HG03066 (cell line): Measurements from ENCODE around the gene KRT73.

Experiments
- ATAC-seq: cut with Tn5 transposase; IDR thresholded peaks from one replicate; pipeline ENCODE4 v1.9.1; 2021; ENCODE audit warnings: low read depth; ENCODE audit not compliant: unreplicated experiment

Gene KRT73

DNA sequence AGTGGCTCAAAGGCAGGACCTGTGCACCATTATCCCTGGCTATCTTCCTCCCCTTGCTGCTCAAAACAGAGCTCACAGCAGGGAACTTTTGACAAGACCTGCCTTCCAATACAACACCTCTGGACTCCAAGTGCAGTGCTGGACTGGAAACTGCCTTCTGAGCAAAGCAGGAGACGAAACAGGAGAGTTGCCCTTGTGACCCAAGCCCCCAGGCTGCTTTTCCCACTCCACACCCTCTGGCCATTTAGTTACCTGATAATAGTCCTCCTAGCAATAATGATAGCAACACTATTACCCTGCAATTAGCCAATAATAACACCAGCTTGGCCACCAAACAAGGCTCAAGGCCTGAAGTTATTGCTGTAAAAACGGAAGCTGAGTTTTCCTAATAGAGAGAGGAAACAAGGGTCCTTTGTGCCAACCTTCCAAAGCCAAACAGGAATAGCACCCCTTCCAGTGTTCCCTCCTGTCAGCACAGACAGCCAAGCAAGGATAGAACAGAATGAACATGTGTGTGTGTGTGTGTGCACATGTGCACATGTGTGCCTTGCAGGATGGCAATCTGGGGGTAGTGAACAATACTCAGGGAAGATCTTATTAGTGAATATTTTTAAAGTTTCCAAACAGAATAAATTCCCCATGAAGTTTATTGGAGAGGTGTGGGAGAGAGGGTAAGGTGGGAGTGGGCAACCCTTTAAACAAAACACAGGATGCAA is 9.2 kb upstream of the KRT73 start:
- ATAC-seq = no peak

DNA sequence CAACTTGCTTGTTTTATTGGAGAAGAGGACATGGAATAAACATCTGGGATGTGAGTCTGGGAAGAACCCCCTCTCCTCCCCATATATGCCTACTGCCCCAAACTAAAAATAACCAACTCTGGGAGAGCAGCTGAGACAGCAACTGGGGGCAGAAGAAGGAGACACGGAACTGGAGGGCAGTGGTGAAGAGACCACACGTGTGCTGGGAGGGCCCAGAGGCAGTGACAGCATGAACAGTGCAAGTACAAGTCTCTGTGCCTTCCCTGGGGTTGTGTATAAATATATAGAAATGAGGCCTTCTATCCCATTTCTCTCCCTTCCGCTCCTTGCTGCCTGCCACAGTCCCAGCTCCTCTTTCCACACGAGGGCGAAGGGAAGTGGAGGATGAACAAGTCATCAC is 4.0 kb upstream of the KRT73 start:
- no peak for ATAC-seq

DNA sequence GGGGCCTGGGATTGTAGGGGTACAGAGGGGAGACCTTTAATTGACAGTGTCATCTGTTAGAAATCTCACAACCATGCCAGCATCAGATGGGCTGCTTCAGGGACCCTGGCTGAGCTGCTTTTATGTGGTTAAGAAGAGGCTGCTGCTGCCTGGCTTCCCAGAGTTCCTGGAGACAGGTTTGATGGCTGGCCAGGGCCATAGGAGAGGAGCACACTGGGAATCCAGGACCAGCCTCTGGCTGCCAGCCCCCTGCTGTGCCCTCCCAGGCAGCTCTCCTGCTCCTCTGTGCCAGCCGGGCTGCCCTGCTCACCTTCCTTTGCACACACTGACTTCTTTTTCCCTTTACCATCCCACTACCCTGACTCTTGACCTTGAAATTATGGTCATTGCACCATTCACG is 507 bp upstream of the KRT73 start:
- no peak for ATAC-seq

DNA sequence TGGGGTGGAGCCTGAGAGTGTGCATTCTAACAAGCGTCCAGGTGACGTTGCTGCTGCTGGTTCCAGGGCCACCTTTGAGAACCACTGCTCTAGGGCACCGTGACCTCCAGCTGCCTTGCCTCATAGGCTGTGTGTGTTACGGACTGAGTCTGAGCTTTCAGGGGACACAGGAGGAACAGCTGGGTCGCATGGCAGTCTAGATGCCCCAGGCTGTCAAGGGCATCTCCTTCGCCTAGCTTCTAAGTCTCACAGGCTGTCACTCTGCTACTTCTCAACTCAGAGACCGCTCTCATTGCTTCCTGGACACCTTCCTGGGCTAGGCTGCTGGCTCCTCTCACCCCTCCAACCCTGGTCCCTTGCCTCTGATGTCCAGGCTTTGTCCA is 965 bp downstream of the KRT73 start:
- ATAC-seq = no peak

DNA sequence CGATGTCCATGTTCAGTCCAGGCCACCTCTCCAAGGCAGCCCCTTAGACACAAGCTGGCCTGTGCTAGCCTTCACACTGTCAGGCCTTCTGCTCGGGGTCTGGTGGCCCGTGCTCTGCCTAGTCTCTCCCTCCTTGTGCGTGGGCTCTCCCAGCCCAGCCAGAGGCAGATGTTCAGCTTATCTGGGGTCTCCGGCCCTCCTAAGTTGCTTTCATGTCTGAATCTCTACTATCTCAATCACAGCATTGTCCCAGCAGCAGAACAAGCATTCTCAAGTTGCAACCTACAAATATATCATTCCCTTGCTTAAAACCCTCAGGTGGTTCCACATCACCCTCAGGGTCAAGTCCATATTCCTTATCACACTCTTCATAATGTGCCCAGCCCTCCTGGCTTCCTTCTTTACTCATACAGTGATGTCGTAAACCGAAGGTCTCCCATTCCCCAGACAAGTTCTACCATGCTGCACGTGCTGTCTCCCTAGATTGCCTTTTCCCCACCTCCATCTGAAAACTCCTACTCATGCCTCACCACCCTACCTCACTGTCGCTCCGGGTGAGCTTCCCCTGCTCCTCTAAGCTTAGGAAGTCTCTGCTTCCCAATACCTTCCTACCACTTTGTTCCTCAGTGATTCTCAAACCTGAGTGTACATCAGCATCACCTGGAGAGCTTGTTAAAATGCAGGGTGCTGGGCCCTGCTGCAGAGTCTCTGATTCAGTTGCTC is 1.5 kb downstream of the KRT73 start:
- ATAC-seq = no peak

DNA sequence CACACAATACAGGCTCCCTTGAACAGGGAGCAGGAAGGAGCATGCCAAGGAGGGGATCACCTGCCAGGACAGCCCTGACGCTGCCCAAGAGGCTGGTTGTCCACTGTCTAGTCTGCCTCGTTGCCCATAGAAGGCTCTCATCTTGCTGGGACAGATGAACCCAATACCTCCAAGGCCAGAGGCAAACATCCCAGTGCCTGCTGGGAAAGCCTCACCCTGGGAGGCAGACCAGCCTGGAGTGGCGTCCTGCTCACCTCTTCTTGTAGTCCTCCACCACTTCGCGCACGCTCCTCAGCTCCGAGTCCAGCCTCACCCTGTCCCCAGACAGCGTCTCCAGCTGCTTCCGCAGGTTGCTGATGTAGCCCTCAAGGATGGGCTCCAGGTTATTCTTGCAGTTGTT is 2.4 kb downstream of the KRT73 start:
- ATAC-seq = no peak

DNA sequence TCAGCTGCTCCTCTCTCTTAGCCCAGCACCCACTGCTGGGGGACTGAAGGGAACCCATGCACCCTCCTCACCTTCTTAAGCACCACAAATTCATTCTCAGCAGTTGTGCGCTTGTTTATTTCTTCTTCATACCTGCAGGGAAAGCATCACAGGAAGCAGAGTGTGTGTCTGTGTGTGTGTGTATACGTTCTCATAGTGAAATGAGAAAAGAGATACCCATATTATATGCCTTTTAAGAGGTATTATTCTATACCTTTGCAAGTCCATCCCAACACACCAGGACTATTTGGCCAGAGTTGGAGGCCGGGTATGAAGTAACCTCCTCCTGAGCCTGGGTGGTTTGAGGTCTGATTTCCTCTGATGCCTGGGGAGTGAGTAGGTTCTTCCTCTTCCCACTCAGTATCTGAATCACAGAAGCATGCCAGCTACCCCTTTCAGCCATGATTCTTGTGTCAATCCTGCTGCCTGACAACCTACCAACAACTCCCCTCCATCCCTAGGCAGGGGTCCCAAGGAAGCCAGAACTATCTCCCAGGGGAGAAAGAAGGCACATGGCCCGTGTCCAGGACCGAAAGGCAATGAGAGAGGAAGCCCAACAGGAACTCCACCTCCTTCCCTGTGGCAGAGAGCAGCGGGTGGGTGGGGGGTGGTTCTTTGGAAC is 3.0 kb downstream of the KRT73 start:
- no peak for ATAC-seq

DNA sequence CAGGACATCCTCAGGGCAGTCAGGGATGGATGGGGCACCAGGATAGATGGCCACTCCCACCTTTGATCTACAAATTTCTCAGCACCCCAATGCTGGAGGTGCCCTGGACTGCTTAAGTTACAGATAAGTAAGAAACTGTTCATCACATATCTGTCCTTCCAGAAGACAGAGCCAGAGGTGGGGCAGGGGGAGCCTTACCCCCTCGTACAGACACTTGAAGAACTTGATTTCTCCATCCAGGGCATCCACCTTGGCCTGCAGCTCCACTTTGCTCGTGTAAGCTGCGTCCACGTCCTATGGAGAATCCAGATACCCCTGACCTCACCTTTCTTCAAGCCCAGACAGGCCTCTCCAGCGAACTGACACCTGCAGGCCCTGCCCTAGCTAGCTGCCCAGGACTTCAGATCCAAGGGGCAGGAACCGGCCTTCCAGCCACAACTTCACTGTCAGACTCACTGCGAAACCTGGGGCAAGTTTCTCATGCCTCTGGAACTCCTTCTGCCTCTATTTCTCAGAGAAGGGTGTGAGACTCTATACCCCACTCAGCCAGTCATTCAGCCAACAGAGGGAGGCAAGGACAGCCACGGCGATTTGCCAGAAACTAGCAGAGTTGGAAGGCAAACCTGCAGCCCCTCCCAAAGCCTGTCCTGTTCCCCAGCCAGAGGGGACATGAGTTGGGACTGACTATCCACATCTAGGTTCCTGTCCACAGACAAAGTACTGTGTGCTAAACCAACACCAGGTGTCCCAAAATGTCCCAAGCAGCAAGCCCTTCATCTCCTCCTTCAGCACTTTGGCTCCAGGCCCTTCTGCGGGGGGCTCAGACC is 3.8 kb downstream of the KRT73 start:
- no peak for ATAC-seq

DNA sequence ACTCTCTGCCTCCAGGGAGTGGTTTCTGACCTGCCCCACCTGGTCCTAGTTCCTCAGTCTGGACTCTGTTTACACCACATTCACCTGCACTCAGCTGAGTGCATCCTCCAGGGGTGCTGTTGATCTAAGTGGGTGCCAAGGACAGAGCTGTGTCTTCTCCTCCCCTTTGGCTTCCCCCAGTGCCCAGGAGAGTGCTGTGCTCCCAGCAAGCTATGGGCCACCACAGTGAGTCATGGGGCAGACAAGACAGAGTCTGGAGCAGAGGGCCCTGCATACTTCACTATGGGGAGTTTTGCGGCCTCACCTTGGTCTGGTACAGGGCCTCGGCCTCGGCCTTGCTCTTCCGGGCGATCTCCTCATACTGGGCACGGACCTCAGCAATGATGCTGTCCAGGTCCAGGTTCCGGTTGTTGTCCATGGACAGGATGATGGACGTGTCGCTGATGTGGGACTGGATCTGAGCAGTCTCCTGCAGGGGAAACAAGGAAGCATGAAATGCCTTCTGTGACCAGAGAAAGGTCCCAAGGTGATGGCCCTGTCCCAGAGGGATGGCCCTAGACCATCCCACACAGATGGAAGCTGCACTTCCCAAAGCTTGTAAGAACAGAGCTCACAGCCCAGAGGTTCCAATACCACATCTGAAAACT is 4.9 kb downstream of the KRT73 start:
- ATAC-seq = no peak

DNA sequence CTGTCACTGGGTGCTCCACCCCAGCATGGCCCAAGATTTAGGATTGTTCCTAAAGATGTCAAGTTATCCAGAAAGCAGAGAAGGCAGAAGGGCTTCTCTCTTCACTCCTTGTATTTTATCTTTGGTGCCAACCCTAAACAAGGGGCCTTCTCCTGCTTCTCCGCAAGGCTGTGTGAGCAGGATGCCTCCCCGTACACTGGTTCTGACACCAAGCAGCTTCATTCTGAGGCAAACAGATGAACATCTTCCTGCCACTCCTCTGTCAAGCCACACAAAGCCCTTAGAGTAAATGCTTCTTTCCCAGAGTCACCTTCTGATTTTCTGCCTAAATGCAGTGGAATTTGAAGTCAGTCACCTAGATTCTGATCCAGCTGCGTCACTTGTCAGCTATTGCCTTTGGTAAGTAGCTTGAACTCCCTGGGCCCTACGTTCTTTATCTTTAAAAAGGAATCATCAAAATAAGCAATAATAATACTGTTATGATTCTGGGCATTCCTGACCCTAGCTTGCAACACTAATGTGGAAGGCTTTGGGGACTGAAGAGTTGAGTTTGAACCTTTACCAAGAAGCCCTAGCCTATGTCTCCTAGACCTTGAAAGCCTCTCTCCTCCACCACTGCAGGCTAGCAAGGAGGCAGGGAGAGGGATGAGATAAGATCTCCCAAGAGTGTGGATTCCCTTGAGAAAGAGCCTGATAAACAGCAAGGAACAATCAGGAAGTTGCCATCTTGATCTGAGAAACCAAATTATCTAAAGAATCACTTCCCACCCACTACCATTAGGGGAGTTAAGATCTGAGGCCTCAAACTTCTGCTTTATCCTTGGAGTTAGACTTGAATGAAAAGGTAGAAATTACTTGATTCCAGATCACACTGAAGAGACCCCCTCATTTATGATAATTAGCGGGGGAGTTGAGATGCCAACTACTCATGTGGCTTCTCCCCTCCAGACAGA is 5.7 kb downstream of the KRT73 start:
- no peak for ATAC-seq

DNA sequence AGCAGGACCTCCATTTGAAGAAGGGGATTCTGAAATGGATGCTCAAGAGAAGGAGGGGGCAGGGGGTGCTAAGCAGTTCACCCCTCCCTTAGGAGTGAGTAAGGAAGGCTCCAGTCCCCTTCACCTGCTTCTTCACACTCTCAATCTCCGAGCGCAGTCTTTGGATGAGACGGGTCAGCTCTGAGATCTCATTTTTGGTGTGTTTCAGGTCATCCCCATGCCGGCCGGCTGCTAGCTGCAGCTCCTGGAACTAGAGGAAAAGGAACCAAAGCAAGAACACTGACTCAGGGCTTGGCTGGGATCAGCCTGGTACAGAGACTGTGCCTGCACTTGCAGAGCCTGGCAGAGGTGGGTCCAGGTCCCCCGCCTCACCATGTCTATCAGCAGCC is 7.3 kb downstream of the KRT73 start:
- no peak for ATAC-seq

DNA sequence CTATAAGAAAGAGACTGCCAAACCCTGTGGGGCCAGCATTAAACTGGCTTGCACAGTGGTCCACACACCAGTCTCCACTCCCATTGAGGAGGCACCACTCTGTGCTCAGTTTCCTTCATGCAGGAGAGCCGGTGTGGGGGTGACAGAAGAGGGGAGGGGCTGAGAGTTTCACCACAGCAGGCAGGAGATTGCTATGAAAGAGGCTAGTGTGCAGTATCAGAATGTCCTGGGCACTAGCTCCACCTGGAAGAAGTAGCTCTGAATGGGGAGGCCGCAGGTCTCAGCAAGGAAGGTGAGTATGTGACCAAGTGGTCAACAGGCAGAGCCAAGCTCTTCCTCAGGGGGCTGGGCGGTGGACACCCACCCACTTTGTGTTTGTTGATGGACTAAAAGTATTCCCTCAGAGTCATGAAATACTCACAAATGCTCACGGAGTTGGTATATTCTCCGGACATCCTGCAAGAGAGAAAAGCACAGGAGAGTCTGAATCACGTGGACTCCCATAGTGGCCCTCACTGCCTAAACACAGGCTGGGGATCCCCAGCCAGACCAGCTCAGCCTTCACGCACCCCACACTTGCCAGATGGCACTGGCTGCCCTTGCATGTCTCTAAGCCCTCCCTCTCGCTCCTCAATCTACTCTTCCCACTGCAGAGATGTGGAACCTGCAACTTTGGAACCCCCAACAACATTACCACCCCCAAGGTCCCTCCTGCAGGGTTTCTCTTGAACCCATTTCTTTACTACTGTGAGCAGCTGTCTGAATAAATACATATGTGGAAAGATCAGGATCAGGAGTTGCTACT is 9.3 kb downstream of the KRT73 start:
- ATAC-seq = no peak

DNA sequence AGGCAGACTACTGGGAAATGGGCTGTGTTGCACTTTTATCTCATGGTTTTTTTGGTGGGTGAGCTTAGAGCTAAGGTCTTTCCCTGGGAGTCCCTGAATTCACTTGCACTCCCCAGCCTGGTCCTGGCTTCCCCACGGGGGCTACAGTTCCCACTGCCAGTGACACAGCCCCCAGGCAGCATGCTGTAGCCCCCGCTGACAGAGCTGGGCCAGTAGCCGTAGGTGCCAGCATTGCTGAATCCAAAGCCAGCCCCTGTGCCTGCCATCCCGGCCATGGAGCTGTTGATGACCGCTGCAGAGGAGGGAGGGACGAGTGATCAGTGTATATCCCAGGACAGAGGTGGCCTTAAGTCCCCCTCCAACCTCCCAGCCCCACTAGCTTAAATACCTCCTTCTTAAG is 10.2 kb downstream of the KRT73 start:
- no peak for ATAC-seq

DNA sequence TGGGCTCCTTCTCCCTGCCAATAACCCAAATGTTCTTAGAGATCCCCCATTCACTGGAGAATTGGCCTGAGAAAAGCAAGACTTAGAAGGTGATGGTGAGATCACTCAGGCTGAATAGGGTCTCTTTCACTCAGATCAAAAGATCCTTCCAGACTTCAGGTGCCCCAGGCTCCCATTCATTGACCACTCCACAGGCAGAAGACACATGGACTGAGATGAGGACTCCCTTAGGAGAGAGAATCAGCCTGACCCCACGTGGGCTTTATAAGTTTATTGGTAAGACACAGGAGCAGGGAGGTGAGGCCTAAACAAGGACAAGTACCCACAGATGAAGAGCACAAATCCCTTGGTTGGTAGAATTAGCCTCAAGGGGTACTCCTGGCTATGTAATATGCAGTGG is 11.0 kb downstream of the KRT73 start:
- ATAC-seq = no peak

DNA sequence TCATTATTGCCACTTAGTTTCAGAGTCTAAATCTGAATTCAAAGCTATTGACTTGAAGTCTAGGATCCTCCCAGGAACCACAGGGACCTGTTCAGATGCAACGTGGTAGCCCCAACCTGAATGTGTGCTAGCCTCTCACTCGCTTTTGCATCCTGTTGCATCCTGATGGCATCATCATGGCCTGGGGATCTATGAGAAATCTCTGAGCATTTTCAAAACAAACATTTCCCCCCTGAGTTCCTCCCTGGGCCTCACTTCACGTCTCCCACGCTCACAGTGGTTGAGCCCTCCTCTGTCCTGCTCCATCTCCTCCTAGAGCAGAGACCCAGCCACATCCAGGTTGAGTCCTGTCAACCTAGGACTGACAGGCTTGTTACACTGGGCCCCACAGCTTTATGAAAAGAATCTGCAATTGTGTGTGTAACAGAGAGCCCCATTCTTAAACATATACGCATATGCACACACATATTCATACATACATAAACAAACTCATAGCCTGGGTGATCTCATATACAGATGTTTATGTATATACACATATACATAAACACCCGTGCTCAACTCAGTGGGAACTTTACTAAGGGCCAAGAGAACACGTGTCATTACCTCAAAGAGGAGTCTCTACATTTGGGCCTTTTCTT is 11.7 kb downstream of the KRT73 start:
- ATAC-seq = no peak

DNA sequence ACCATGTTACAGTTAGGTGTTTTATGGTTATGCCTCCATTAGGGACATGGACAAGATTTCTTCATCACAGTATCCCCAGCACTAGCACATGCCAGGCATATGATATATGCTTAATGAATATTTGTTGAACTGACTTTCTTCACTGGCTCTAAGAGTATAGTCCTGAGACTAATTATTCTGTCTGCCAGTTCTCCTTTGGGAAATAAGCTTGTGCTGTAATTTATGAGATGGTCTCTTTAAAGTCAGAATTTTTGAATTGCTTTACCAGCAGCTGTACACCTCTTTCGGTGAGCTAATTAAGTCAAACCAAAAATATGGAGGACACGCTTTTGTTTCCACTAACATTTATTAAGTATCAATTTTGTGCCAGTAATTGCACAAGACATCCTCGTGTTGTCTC is 12.3 kb downstream of the KRT73 start:
- no peak for ATAC-seq

DNA sequence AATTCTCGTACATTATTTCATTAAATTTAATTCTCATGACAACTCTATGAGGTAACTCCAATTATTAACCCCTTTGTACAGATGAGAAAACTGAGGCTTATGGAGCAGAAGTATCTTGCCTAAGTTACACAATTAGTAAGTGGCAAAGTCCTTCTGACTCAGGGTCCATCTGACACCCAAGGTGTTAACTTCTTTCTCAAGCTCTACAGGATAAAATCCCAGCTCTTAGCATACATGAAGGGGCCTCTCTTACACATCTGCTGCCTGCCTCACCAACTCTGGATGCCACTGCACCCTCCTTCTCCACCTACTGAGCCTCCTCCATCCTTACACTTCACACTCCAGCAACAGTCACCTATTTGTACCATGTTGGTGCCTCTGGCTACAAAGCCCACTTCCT is 12.8 kb downstream of the KRT73 start:
- ATAC-seq = no peak

DNA sequence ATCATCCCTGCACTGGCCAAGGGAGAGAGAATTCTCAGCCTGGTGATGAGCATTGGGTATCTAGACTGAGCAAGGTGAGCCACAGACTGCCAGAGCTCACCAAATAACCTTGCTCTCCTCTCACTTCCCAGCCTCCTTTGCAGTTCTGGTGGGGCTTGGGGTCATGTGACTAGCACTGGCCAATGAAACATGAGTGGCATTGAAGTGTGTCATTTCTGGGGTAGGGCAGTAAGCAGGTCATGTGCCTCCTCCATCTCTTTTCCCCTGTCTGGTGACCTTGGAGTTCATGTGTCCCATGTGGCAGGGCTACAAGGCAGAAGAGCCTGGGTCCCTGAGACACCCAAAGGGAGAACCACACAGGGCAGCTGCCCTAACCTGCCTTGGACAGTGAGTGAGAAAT is 13.5 kb downstream of the KRT73 start:
- ATAC-seq = no peak
